Measurements from ENCODE around the gene MUC4.
"Not testable (repeated sequence)": the region's sequence is repeated elsewhere in the genome, so short reads cannot be mapped to it uniquely, and the experiment has no call there.

MUC4 gene

DNA sequence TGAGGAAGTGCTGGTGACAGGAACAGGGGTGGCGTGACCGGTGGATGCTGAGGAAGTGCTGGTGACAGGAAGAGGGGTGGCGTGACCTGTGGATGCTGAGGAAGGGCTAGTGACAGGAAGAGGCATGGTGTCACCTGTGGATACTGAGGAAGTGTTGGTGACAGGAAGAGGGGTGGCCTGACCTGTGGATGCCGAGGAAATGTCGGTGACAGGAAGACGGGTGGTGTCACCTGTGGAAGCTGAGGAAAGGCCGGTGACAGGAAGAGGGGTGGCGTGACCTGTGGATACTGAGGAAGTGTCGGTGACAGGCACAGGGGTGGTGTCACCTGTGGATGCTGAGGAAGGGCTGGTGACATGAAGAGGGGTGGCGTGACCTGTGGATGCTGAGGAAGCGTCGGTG is 30.5 kb downstream of the MUC4 start:
- not testable (repeated sequence) for H3K4me3 ChIP-seq (ENCODE audit: low read length in 2 of 2); H3K36me3 ChIP-seq (ENCODE audit: control insufficient read depth in 2 of 2, insufficient read depth in 2 of 2, low read length in 2 of 2); H3K9ac ChIP-seq (ENCODE audit: low read length in 2 of 2); H3K27me3 ChIP-seq (ENCODE audit: control insufficient read depth in 1 of 2, insufficient read depth in 2 of 2, low read length in 2 of 2); H3K4me1 ChIP-seq (ENCODE audit: control insufficient read depth, insufficient read depth, low read length); H3K27ac ChIP-seq (ENCODE audit: low read length); H3K9me3 ChIP-seq (ENCODE audit: control insufficient read depth in 2 of 2, low read length in 2 of 2)

GRCh38 chr3:195777975-195778374 is 33.8 kb downstream of the MUC4 start:
- Histone ChIP-seq H3K4me1 (ENCODE audit: control insufficient read depth, insufficient read depth, low read length) (no peaks in the 10 kb centered on the region), H3K9me3 (ENCODE audit: control insufficient read depth in 2 of 2, low read length in 2 of 2) (no peaks in the 10 kb centered on the region), H3K36me3 (ENCODE audit: control insufficient read depth in 2 of 2, insufficient read depth in 2 of 2, low read length in 2 of 2) (no peaks in the 10 kb centered on the region), H3K4me3 (ENCODE audit: low read length in 2 of 2) (no peak overlapping the region), H3K27me3 (ENCODE audit: control insufficient read depth in 1 of 2, insufficient read depth in 2 of 2, low read length in 2 of 2) (peaks cover 0 to 4% of the 10 kb centered on the region in 2 donors), H3K27ac (ENCODE audit: low read length) (no peak overlapping the region), H3K9ac (ENCODE audit: low read length in 2 of 2) (no peak overlapping the region)

- H3K36me3 ChIP-seq (ENCODE audit: control insufficient read depth in 2 of 2, insufficient read depth in 2 of 2, low read length in 2 of 2) = no peaks in the 10 kb centered on the region
- H3K27ac ChIP-seq (ENCODE audit: low read length) = no peak overlapping the region
- H3K9ac ChIP-seq (ENCODE audit: low read length in 2 of 2) = no peak overlapping the region
- peaks cover 0 to 4% of the 10 kb centered on the region in 2 donors for H3K27me3 ChIP-seq (ENCODE audit: control insufficient read depth in 1 of 2, insufficient read depth in 2 of 2, low read length in 2 of 2)
- H3K4me1 ChIP-seq (ENCODE audit: control insufficient read depth, insufficient read depth, low read length) = no peaks in the 10 kb centered on the region
- no peak overlapping the region for H3K4me3 ChIP-seq (ENCODE audit: low read length in 2 of 2)
- H3K9me3 ChIP-seq (ENCODE audit: control insufficient read depth in 2 of 2, low read length in 2 of 2) = no peaks in the 10 kb centered on the region
Observed at GRCh38 chr3:195774917-195775316, 36.8 kb downstream of the MUC4 start.

DNA sequence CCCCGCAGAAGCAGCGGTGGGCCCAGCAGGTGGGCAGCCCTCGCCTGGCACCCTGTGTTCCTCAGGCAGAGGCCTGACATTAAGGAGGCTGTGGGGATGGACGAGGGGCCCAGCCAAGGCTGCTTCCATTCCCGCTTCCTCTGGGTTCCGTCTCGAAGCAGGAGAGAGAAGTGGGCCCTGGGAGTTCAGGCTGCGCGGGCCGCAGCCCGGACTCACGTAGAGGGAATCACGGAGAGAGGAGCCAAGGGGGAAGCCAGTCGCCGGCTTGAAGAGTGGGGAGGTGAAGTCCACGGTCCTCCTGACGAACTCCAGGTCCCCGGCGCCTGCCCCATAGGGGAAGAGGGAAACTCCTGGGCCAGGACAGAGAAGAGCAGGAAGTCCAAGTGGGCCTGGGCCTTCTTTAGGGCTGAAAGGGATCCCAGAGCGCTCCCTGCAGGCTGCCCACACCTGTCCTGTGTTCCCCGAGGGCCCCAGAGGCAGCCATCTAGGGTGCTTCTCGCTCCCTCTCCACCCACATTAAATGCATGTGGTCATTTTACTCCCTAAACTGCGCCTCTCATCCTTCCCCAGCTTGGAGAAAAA is 37.7 kb downstream of the MUC4 start:
- Histone ChIP-seq H3K27me3 (ENCODE audit: control insufficient read depth in 1 of 2, insufficient read depth in 2 of 2, low read length in 2 of 2) (peaks cover 0 to 4% of the 10 kb centered on the region in 2 donors), H3K4me3 (ENCODE audit: low read length in 2 of 2) (no peak overlapping the region), H3K4me1 (ENCODE audit: control insufficient read depth, insufficient read depth, low read length) (no peaks in the 10 kb centered on the region), H3K27ac (ENCODE audit: low read length) (no peak overlapping the region), H3K9me3 (ENCODE audit: control insufficient read depth in 2 of 2, low read length in 2 of 2) (no peaks in the 10 kb centered on the region), H3K36me3 (ENCODE audit: control insufficient read depth in 2 of 2, insufficient read depth in 2 of 2, low read length in 2 of 2) (no peaks in the 10 kb centered on the region), H3K9ac (ENCODE audit: low read length in 2 of 2) (no peak overlapping the region)

GRCh38 chr3:195771646-195772300 is 40.0 kb downstream of the MUC4 start:
- Histone ChIP-seq H3K36me3 (ENCODE audit: control insufficient read depth in 2 of 2, insufficient read depth in 2 of 2, low read length in 2 of 2) (no peaks in the 10 kb centered on the region), H3K27ac (ENCODE audit: low read length) (no peak overlapping the region), H3K27me3 (ENCODE audit: control insufficient read depth in 1 of 2, insufficient read depth in 2 of 2, low read length in 2 of 2) (peaks cover 0 to 2% of the 10 kb centered on the region in 2 donors), H3K9me3 (ENCODE audit: control insufficient read depth in 2 of 2, low read length in 2 of 2) (no peaks in the 10 kb centered on the region), H3K4me1 (ENCODE audit: control insufficient read depth, insufficient read depth, low read length) (no peaks in the 10 kb centered on the region), H3K4me3 (ENCODE audit: low read length in 2 of 2) (no peak overlapping the region), H3K9ac (ENCODE audit: low read length in 2 of 2) (no peak overlapping the region)

DNA sequence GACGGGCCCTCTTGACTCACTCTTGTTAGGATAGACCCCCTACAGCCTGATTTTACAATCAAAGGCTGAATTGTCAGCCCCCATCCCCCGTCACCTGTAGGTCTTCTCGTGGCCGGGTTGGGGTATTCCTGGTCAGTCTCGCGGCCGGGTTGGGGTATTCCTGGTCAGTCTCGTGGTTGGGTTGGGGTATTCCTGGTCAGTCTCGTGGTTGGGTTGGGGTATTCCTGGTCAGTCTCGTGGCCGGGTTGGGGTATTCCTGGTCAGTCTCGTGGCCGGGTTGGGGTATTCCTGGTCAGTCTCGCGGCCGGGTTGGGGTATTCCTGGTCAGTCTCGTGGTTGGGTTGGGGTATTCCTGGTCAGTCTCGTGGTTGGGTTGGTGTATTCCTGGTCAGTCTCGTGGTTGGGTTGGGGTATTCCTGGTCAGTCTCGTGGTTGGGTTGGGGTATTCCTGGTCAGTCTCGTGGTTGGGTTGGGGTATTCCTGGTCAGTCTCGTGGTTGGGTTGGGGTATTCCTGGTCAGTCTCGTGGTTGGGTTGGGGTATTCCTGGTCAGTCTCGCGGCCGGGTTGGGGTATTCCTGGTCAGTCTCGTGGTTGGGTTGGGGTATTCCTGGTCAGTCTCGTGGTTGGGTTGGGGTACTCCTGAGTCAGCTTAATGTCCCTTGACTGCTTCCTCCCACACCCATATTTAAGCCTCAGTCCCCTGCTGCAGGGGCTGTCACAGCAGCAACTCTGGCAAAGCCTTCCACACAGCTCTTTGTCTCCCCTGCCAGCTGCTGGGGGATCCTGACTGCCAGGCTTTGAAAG is 40.7 kb downstream of the MUC4 start:
- not testable (repeated sequence) for H3K27me3 ChIP-seq (ENCODE audit: control insufficient read depth in 1 of 2, insufficient read depth in 2 of 2, low read length in 2 of 2); H3K36me3 ChIP-seq (ENCODE audit: control insufficient read depth in 2 of 2, insufficient read depth in 2 of 2, low read length in 2 of 2)

GRCh38 chr3:195770081-195770840 is 41.5 kb downstream of the MUC4 start:
- Histone ChIP-seq H3K36me3 (ENCODE audit: control insufficient read depth in 2 of 2, insufficient read depth in 2 of 2, low read length in 2 of 2) (no peaks in the 10 kb centered on the region), H3K4me1 (ENCODE audit: control insufficient read depth, insufficient read depth, low read length) (no peaks in the 10 kb centered on the region), H3K9me3 (ENCODE audit: control insufficient read depth in 2 of 2, low read length in 2 of 2) (no peaks in the 10 kb centered on the region), H3K27me3 (ENCODE audit: control insufficient read depth in 1 of 2, insufficient read depth in 2 of 2, low read length in 2 of 2) (peaks cover 0 to 7% of the 10 kb centered on the region in 2 donors), H3K4me3 (ENCODE audit: low read length in 2 of 2) (no peak overlapping the region), H3K27ac (ENCODE audit: low read length) (no peak overlapping the region), H3K9ac (ENCODE audit: low read length in 2 of 2) (no peak overlapping the region)

More for the DNA sequence above, 40.7 kb downstream of the MUC4 start:
- not testable (repeated sequence) for H3K4me3 ChIP-seq (ENCODE audit: low read length in 2 of 2); H3K9me3 ChIP-seq (ENCODE audit: control insufficient read depth in 2 of 2, low read length in 2 of 2); H3K9ac ChIP-seq (ENCODE audit: low read length in 2 of 2); H3K4me1 ChIP-seq (ENCODE audit: control insufficient read depth, insufficient read depth, low read length); H3K27ac ChIP-seq (ENCODE audit: low read length)

DNA sequence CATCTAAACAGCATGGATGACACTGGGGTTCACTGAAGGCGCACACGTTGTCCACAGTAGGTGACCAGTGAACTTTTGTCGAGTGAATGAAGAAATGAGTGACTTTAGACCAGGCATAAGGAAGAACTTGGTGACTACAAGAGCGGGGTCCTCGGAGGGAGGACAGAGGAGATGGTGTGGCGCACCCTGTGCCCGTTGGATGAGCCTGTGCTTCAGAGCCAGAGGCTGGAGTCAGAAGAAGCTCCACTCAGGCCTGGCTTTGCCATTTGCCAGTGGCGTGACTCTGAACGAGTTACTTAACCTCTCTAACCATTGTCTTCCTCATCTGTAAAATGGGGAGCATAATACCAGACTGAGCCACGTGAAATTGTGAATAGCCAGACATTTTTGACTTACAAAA is 42.2 kb downstream of the MUC4 start:
- no peaks in the 10 kb centered on the region for H3K9me3 ChIP-seq (ENCODE audit: control insufficient read depth in 2 of 2, low read length in 2 of 2)
- H3K4me3 ChIP-seq (ENCODE audit: low read length in 2 of 2) = no peak overlapping the region
- H3K9ac ChIP-seq (ENCODE audit: low read length in 2 of 2) = no peak overlapping the region
- H3K27ac ChIP-seq (ENCODE audit: low read length) = no peak overlapping the region
- peaks cover 4 to 8% of the 10 kb centered on the region in 2 donors for H3K27me3 ChIP-seq (ENCODE audit: control insufficient read depth in 1 of 2, insufficient read depth in 2 of 2, low read length in 2 of 2)
- H3K36me3 ChIP-seq (ENCODE audit: control insufficient read depth in 2 of 2, insufficient read depth in 2 of 2, low read length in 2 of 2) = no peaks in the 10 kb centered on the region
- H3K4me1 ChIP-seq (ENCODE audit: control insufficient read depth, insufficient read depth, low read length) = no peaks in the 10 kb centered on the region

DNA sequence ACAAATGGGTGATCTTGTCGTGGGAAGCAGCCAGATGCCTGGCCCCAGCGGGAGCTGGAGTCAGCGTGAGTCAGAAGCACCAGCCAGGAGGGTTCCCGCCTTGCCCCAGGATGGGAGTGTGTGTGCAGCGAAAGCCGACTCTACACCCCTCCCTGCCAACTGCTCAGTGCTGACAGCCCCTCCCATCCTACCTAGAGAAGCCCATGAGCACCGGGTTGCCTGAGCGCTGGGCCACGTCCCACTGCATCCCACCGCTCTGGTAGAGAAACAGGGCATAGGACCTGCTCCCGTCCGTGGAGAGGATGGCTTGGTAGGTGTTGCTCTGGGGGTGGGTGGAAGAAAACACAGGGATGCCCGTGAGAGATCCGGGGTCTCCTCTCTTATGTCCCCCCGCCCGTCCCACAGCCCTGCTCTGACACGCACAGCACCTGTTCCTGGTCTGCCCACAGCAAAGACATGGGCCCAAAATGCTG is 42.9 kb downstream of the MUC4 start:
- Histone ChIP-seq H3K4me3 (ENCODE audit: low read length in 2 of 2) (no peak overlapping the region), H3K4me1 (ENCODE audit: control insufficient read depth, insufficient read depth, low read length) (no peaks in the 10 kb centered on the region), H3K9ac (ENCODE audit: low read length in 2 of 2) (no peak overlapping the region), H3K36me3 (ENCODE audit: control insufficient read depth in 2 of 2, insufficient read depth in 2 of 2, low read length in 2 of 2) (no peaks in the 10 kb centered on the region), H3K27me3 (ENCODE audit: control insufficient read depth in 1 of 2, insufficient read depth in 2 of 2, low read length in 2 of 2) (peaks cover 5 to 11% of the 10 kb centered on the region in 2 donors), H3K9me3 (ENCODE audit: control insufficient read depth in 2 of 2, low read length in 2 of 2) (no peaks in the 10 kb centered on the region), H3K27ac (ENCODE audit: low read length) (no peak overlapping the region)

GRCh38 chr3:195768414-195768813 is 43.3 kb downstream of the MUC4 start:
- H3K36me3 ChIP-seq (ENCODE audit: control insufficient read depth in 2 of 2, insufficient read depth in 2 of 2, low read length in 2 of 2) = no peaks in the 10 kb centered on the region
- H3K9me3 ChIP-seq (ENCODE audit: control insufficient read depth in 2 of 2, low read length in 2 of 2) = no peaks in the 10 kb centered on the region
- no peaks in the 10 kb centered on the region for H3K4me1 ChIP-seq (ENCODE audit: control insufficient read depth, insufficient read depth, low read length)
- H3K4me3 ChIP-seq (ENCODE audit: low read length in 2 of 2) = no peak overlapping the region
- H3K9ac ChIP-seq (ENCODE audit: low read length in 2 of 2) = no peak overlapping the region
- no peak overlapping the region for H3K27ac ChIP-seq (ENCODE audit: low read length)
- H3K27me3 ChIP-seq (ENCODE audit: control insufficient read depth in 1 of 2, insufficient read depth in 2 of 2, low read length in 2 of 2) = peaks cover 10 to 15% of the 10 kb centered on the region in 2 donors

Data from stomach smooth muscle (tissue), 2 donors.